Measurements from ENCODE around the gene MMP10. TPM values are rescaled to one million over a fixed set of nuclear protein-coding genes. Genes with fewer than 3 reads are reported as not detected.

Gene MMP10
- polyA plus RNA-seq, 1 donor (not counting 4 experiments of a cell fraction or from before 2014, with no cell fraction given): 19.1 TPM

DNA sequence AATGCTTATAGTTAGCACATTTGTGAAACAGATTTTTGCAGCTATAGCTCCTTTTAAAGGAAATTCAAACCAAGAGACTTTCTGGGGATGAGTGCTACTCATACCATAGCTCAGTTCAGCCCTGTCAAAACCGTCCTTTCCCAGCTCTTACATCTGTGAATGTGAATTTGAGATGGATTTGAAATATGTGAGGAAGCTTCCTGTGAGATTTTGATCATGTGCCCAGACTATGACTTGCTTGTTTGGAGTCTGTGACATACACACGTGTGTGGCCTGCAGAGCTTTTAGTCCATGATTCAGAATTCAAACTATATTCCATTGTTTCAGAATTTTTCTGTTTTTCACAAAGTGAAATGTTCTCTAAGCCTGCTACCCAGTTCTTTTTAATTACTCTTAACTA lies 21.9 kb upstream of the MMP10 start:
- H3K9me1 ChIP-seq (ENCODE audit: control insufficient read depth, extremely low read depth, insufficient read depth, low read length): no peaks in the 10 kb centered on the region
- dilution Hi-C loops (cut with MboI; ENCODE audit: extremely low pct_ligation_motif_present, low sequenced_read_pairs): no loop called here
- no peaks in the 10 kb centered on the region for H3K36me3 ChIP-seq (ENCODE audit: control insufficient read depth in 2 of 2, extremely low read depth in 1 of 2, insufficient read depth in 2 of 2, low read length in 2 of 2)
- H3K4me1 ChIP-seq (ENCODE audit: control insufficient read depth, extremely low read depth, insufficient read depth, low read length): peaks cover 16% of the 10 kb centered on the region
- FAIRE-seq: peak; percentile 67
- H3K27ac ChIP-seq (ENCODE audit: control insufficient read depth, insufficient read depth, low read length): no peak overlapping the region
- no peak for TF ChIP-seq EZH2 (IDR thresholded peaks at IDR 0.05; ENCODE audit: low read length)
- TF ChIP-seq, protein P1, sequence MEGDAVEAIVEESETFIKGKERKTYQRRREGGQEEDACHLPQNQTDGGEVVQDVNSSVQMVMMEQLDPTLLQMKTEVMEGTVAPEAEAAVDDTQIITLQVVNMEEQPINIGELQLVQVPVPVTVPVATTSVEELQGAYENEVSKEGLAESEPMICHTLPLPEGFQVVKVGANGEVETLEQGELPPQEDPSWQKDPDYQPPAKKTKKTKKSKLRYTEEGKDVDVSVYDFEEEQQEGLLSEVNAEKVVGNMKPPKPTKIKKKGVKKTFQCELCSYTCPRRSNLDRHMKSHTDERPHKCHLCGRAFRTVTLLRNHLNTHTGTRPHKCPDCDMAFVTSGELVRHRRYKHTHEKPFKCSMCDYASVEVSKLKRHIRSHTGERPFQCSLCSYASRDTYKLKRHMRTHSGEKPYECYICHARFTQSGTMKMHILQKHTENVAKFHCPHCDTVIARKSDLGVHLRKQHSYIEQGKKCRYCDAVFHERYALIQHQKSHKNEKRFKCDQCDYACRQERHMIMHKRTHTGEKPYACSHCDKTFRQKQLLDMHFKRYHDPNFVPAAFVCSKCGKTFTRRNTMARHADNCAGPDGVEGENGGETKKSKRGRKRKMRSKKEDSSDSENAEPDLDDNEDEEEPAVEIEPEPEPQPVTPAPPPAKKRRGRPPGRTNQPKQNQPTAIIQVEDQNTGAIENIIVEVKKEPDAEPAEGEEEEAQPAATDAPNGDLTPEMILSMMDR (optimal IDR thresholded peaks at IDR 0.05 in 1 of 3, IDR thresholded peaks at IDR 0.05 in 1 of 3, conservative IDR thresholded peaks at IDR 0.05 in 1 of 3; ENCODE audit: extremely low read depth in 1 of 3, insufficient read depth in 2 of 3, low read length in 3 of 3): no peak
- no peaks in the 10 kb centered on the region for H3K27me3 ChIP-seq (ENCODE audit: control insufficient read depth, extremely low read depth, insufficient read depth, low read length)
- H3K4me2 ChIP-seq (ENCODE audit: control insufficient read depth, extremely low read depth, insufficient read depth, low read depth, low read length): no peak overlapping the region
- no peak overlapping the region for H3K9ac ChIP-seq (ENCODE audit: control insufficient read depth, extremely low read depth, insufficient read depth, low read length)
- DNase-seq (ENCODE audit: low read depth, low spot score): no peak
- no peaks in the 10 kb centered on the region for H3K79me2 ChIP-seq (ENCODE audit: control insufficient read depth, insufficient read depth, low read length)
- no peak overlapping the region for H3K4me3 ChIP-seq (ENCODE audit: control insufficient read depth in 2 of 3, extremely low read depth in 1 of 3, insufficient read depth in 2 of 3, low read depth in 1 of 3, low read length in 3 of 3)
- H3K9me3 ChIP-seq (ENCODE audit: control insufficient read depth, low read depth, low read length): no peaks in the 10 kb centered on the region
- peak overlapping the region; percentile 6 for H2AFZ ChIP-seq (ENCODE audit: control insufficient read depth, low read length)
- H4K20me1 ChIP-seq (ENCODE audit: control insufficient read depth, extremely low read depth, insufficient read depth, low read length): no peaks in the 10 kb centered on the region

DNA sequence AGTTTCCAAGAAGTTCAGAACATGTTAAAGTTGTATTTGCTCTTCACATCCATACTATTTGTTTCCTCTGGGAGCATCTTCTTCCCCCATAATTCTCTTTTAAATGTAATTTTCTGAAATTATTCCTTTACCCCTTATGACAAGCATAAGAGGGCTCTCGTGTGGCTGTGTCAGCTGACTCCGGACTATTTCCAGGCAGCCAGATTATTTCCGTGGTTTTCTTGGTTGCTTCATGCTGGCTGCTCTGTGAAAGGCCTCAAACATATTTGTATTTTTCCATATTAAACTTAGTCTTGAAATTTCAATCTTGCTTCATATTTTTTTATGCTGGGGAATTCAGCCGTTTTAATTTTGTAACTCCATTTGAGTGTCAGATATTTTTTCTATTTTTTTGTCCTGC lies 20.3 kb upstream of the MMP10 start:
- Histone ChIP-seq H2AFZ (ENCODE audit: control insufficient read depth, low read length) (no peak overlapping the region), H3K27ac (ENCODE audit: control insufficient read depth, insufficient read depth, low read length) (no peak overlapping the region), H3K4me2 (ENCODE audit: control insufficient read depth, extremely low read depth, insufficient read depth, low read depth, low read length) (no peak overlapping the region), H3K9me1 (ENCODE audit: control insufficient read depth, extremely low read depth, insufficient read depth, low read length) (no peaks in the 10 kb centered on the region), H3K36me3 (ENCODE audit: control insufficient read depth in 2 of 2, extremely low read depth in 1 of 2, insufficient read depth in 2 of 2, low read length in 2 of 2) (no peaks in the 10 kb centered on the region), H3K4me3 (ENCODE audit: control insufficient read depth in 2 of 3, extremely low read depth in 1 of 3, insufficient read depth in 2 of 3, low read depth in 1 of 3, low read length in 3 of 3) (no peak overlapping the region), H3K9me3 (ENCODE audit: control insufficient read depth, low read depth, low read length) (no peaks in the 10 kb centered on the region), H4K20me1 (ENCODE audit: control insufficient read depth, extremely low read depth, insufficient read depth, low read length) (no peaks in the 10 kb centered on the region), H3K9ac (ENCODE audit: control insufficient read depth, extremely low read depth, insufficient read depth, low read length) (no peak overlapping the region), H3K27me3 (ENCODE audit: control insufficient read depth, extremely low read depth, insufficient read depth, low read length) (no peaks in the 10 kb centered on the region), H3K4me1 (ENCODE audit: control insufficient read depth, extremely low read depth, insufficient read depth, low read length) (peaks cover 16% of the 10 kb centered on the region), H3K79me2 (ENCODE audit: control insufficient read depth, insufficient read depth, low read length) (no peaks in the 10 kb centered on the region)
- dilution Hi-C loops (cut with MboI; ENCODE audit: extremely low pct_ligation_motif_present, low sequenced_read_pairs): no loop called here
- TF ChIP-seq, protein P1 (optimal IDR thresholded peaks at IDR 0.05 in 1 of 3, IDR thresholded peaks at IDR 0.05 in 1 of 3, conservative IDR thresholded peaks at IDR 0.05 in 1 of 3; ENCODE audit: extremely low read depth in 1 of 3, insufficient read depth in 2 of 3, low read length in 3 of 3): no peak
- no peak for TF ChIP-seq EZH2 (IDR thresholded peaks at IDR 0.05; ENCODE audit: low read length)
- FAIRE-seq (no peak), DNase-seq (ENCODE audit: low read depth, low spot score) (no peak)
